Mammary epithelial cell (primary cell): ENCODE data around the gene RAB2B.

Experiments used
- CTCF ChIP-seq, 2 donors: IDR thresholded peaks in 1 of 2; conservative IDR thresholded peaks in 1 of 2; 2 replicates each; pipeline ENCODE4 v1.5.1; 2011 to 2012; ENCODE audit warnings: inconsistent platforms in 2 of 2, low read length in 2 of 2, mild to moderate bottlenecking in 2 of 2, control low read depth in 1 of 2, low read depth in 1 of 2; ENCODE audit not compliant: insufficient read depth in 1 of 2; ENCODE audit errors: extremely low read depth in 1 of 2
- EZH2 ChIP-seq: IDR thresholded peaks from 2 replicates; pipeline ENCODE4 v1.6.1; 2012; ENCODE audit warnings: low read length, inconsistent platforms, borderline replicate concordance

- TF ChIP-seq CTCF (conservative IDR thresholded peaks at IDR 0.05 in 1 of 2, IDR thresholded peaks at IDR 0.05 in 1 of 2; ENCODE audit: extremely low read depth in 1 of 2, insufficient read depth in 1 of 2, low read depth in 1 of 2, low read length in 2 of 2) (no peak), EZH2 (no peak)
Measured at GRCh38 chr14:21525962-21526671, 49.4 kb upstream of the RAB2B start, which contains the start of gene SALL2.
